ENCODE results near the gene FAM149A.

DNA sequence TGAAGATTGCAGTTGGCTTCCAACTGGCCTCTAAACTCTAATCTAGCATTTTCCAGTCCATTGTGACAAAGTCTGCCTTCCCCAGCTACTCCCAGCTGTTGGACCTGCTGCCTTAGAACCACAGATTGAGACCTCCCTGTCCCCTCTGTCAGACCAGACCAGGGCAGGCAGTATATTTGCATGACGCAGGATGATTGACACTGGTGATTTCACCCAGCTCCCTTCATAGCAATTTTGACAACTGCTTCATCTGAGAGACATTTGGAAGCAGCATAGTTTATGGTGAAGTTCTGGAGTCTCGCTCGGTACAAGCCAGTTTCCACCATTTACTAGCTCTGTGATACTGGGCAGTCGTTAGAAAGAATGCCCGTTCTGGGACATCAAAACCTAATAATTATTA, 89.3 kb downstream of the FAM149A start:
- TF ChIP-seq CTCF (IDR thresholded peaks at IDR 0.05) (no peak), POLR2A (IDR thresholded peaks at IDR 0.05) (no peak)

Data from adrenal gland (tissue), 5 donors.